Gastroesophageal sphincter (tissue), 3 donors: ENCODE measurements around the gene SYT1.

Experiments used
- EP300 ChIP-seq: sonication (generic); formaldehyde crosslinking; IDR thresholded peaks from one replicate; pipeline ENCODE4 v1.6.1; 2017; ENCODE audit warnings: antibody characterized with exemption, mild to moderate bottlenecking
- POLR2A ChIP-seq, 2 donors: fragments of 450-650 bp; IDR thresholded peaks; one replicate each; pipeline ENCODE4 v1.6.1; 2017; ENCODE audit warnings: antibody characterized with exemption in 2 of 2, mild to moderate bottlenecking in 2 of 2, moderate library complexity in 1 of 2
- TF ChIP-seq, protein P1 (sequence below), 4 experiments: fragments of 200-600 bp in 2 of 4; fragments of 450-650 bp in 2 of 4; sonication (generic) in 1 of 4; IDR thresholded peaks; one replicate each; pipeline ENCODE4 v1.5.1; 2017 to 2019; ENCODE audit warnings: antibody characterized with exemption in 4 of 4, mild to moderate bottlenecking in 2 of 4, moderate library complexity in 2 of 4

DNA sequence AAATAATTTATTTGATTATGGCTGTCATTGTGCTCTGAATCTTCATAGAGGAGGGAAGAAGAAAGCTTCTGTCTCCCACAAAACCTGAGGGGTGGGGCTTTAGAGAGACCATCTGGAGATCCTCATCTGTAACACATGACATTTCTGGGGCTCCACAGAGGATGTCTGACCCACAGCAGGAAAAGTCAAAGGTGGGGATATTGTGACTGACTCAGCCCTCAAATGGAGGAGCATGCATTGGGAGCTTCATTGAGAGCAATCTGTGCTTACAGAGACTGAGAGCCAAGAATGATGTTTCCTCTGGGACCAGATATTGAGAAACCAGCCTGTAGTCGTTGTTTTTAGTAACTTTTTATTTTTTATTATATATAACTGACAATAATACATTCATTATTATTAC, 158.7 kb downstream of the SYT1 start:
- no peak for TF ChIP-seq EP300
- TF ChIP-seq, protein P1, sequence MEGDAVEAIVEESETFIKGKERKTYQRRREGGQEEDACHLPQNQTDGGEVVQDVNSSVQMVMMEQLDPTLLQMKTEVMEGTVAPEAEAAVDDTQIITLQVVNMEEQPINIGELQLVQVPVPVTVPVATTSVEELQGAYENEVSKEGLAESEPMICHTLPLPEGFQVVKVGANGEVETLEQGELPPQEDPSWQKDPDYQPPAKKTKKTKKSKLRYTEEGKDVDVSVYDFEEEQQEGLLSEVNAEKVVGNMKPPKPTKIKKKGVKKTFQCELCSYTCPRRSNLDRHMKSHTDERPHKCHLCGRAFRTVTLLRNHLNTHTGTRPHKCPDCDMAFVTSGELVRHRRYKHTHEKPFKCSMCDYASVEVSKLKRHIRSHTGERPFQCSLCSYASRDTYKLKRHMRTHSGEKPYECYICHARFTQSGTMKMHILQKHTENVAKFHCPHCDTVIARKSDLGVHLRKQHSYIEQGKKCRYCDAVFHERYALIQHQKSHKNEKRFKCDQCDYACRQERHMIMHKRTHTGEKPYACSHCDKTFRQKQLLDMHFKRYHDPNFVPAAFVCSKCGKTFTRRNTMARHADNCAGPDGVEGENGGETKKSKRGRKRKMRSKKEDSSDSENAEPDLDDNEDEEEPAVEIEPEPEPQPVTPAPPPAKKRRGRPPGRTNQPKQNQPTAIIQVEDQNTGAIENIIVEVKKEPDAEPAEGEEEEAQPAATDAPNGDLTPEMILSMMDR (IDR thresholded peaks at IDR 0.05): no peak
- TF ChIP-seq POLR2A (IDR thresholded peaks at IDR 0.05): no peak
